Ascending aorta (tissue), 2 donors: ENCODE data around the gene NID2. TPM values are rescaled to one million over a fixed set of nuclear protein-coding genes. Genes with fewer than 3 reads are reported as not detected.

ENCODE experiments used
- DNase-seq, 2 donors: peaks; one replicate each; pipeline ENCODE4 v3.0.0-alpha.2; 2019; ENCODE audit warnings: low spot score in 2 of 2
- H3K27ac ChIP-seq, 2 donors: fragments of 200-600 bp; sonication (generic); one replicate each; pipeline ENCODE4 v1.5.1; 2016 to 2017; ENCODE audit warnings: mild to moderate bottlenecking in 1 of 2
- H3K27me3 ChIP-seq: fragments of 200-600 bp; sonication (generic); one replicate; pipeline ENCODE4 v1.5.1; 2017
- H3K36me3 ChIP-seq, 2 donors: fragments of 200-600 bp; sonication (generic); one replicate each; pipeline ENCODE4 v1.5.1; 2016
- H3K4me1 ChIP-seq, 2 donors: fragments of 200-600 bp; sonication (generic); one replicate each; pipeline ENCODE4 v1.5.1; 2016 to 2017; ENCODE audit warnings: mild to moderate bottlenecking in 1 of 2
- H3K4me3 ChIP-seq, 2 donors: fragments of 200-600 bp; sonication (generic); one replicate each; pipeline ENCODE4 v1.5.1; 2016 to 2017; ENCODE audit warnings: mild to moderate bottlenecking in 1 of 2
- H3K9me3 ChIP-seq, 2 donors: fragments of 200-600 bp; sonication (generic); one replicate each; pipeline ENCODE4 v1.5.1; 2016
- intact Hi-C: fragments of 100-400 bp; cut with DNase I; formaldehyde crosslinking; loops from one replicate; pipeline ENCODE4 v1.15.1; 2023
- total RNA-seq: library from RNA; depleted of rRNA; stranded (reverse); fragments of >200 nt; gene quantifications from one replicate; pipeline ENCODE4 v1.1.0, GENCODE V29; 2016
- TF ChIP-seq, protein P1 (sequence below), 3 experiments: fragments of 200-600 bp in 2 of 3; fragments of 450-650 bp in 1 of 3; sonication (generic) in 2 of 3; IDR thresholded peaks; one replicate each; pipeline ENCODE4 v1.5.1; 2016 to 2019; ENCODE audit warnings: antibody characterized with exemption in 3 of 3, mild to moderate bottlenecking in 1 of 3, moderate library complexity in 1 of 3

Gene NID2
- total RNA-seq, 1 donor from 2014 or later: 12.2 TPM

DNA sequence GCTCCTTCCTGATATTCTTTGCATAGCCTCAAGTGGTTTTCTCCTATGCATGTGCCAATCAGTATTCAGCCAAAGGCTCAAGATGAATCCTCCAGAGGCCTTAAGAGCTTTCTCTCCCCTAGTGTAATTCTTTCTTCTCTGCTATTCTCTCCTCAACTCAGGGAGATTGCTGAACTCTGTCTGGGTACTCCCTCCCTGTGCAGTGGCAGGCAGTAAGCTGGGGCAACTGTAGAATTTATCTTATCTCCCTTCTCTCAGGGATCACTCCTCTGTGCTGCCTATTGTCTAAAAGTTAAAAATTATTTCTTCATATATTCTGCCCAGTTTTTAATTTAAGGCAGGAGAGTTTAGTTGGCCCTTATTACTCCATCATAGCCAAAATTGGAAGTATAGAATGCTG is 108.0 kb downstream of the NID2 start:
- intact Hi-C loops: no loop called here
- no peak for DNase-seq
- TF ChIP-seq, protein P1, sequence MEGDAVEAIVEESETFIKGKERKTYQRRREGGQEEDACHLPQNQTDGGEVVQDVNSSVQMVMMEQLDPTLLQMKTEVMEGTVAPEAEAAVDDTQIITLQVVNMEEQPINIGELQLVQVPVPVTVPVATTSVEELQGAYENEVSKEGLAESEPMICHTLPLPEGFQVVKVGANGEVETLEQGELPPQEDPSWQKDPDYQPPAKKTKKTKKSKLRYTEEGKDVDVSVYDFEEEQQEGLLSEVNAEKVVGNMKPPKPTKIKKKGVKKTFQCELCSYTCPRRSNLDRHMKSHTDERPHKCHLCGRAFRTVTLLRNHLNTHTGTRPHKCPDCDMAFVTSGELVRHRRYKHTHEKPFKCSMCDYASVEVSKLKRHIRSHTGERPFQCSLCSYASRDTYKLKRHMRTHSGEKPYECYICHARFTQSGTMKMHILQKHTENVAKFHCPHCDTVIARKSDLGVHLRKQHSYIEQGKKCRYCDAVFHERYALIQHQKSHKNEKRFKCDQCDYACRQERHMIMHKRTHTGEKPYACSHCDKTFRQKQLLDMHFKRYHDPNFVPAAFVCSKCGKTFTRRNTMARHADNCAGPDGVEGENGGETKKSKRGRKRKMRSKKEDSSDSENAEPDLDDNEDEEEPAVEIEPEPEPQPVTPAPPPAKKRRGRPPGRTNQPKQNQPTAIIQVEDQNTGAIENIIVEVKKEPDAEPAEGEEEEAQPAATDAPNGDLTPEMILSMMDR (IDR thresholded peaks at IDR 0.05): no peak

DNA sequence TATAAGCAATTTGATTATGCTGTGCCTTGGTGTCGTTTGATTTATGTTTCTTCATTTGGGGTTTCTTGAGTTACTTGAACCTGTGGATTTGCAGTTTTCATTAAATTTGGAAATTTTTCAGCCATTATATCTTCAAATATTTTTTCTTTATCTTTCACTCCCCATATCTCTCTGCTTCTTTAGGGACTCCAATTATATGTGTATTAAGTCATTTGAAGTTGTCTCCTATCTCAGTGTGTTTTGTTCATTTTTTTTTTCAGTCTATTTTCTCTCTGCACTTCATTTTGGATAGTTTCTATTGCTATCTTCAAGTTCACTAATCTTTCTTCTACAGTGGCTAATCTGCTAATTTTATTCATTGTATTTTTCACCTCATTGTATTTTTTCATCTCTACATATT is 108.9 kb downstream of the NID2 start:
- Histone ChIP-seq H3K4me3 (no peak overlapping the region), H3K4me1 (no peaks in the 10 kb centered on the region), H3K9me3 (peaks cover 0 to 3% of the 10 kb centered on the region in 2 donors), H3K36me3 (no peaks in the 10 kb centered on the region), H3K27ac (no peak overlapping the region), H3K27me3 (no peaks in the 10 kb centered on the region)
- no peak for DNase-seq
- intact Hi-C loops: no loop called here
- TF ChIP-seq, protein P1 (IDR thresholded peaks at IDR 0.05): no peak

More for the DNA sequence above, 108.0 kb downstream of the NID2 start:
- no peak overlapping the region for H3K4me3 ChIP-seq
- H3K27ac ChIP-seq: no peak overlapping the region
- no peaks in the 10 kb centered on the region for H3K36me3 ChIP-seq
- H3K27me3 ChIP-seq: no peaks in the 10 kb centered on the region
- H3K9me3 ChIP-seq: peaks cover 0 to 3% of the 10 kb centered on the region in 2 donors
- H3K4me1 ChIP-seq: no peaks in the 10 kb centered on the region

GRCh38 chr14:51957950-51958349 is 110.9 kb downstream of the NID2 start:
- Histone ChIP-seq H3K9me3 (peaks cover 0 to 3% of the 10 kb centered on the region in 2 donors), H3K27ac (no peak overlapping the region), H3K36me3 (no peaks in the 10 kb centered on the region), H3K4me1 (no peaks in the 10 kb centered on the region), H3K4me3 (no peak overlapping the region), H3K27me3 (no peaks in the 10 kb centered on the region)
- TF ChIP-seq, protein P1 (IDR thresholded peaks at IDR 0.05): no peak
- intact Hi-C loops: no loop called here
- DNase-seq: no peak

Other genes starting within 250 kb of the NID2 start
- 11.4 TPM for gene GNG2, start 208.4 kb downstream of the NID2 start, total RNA-seq
- gene RTRAF, start 79.5 kb downstream of the NID2 start, total RNA-seq: 15.3 TPM
- gene PTGDR, start 198.6 kb upstream of the NID2 start, total RNA-seq: 13.4 TPM
- gene PTGER2, start 245.3 kb upstream of the NID2 start, total RNA-seq: 1.9 TPM